ENCODE data around the gene GSK3A.
A peak's percentile ranks its signal among the peaks of the same experiment; 100 is the strongest.

Gene GSK3A

GRCh38 chr19:42242512-42243409 is at the start of gene GSK3A:
Gene GSK3A (minus strand): TSS chr19:42242602. CDS start chr19:42242465, 137 bp downstream.
- DNase-seq (ENCODE audit: low read depth, low spot score): peak; percentile 95
- Histone ChIP-seq H3K9ac (ENCODE audit: insufficient read length, low read depth) (peak within 1 kb of the TSS; percentile 78), H3K9me3 (ENCODE audit: insufficient read depth, low read length) (no peaks in the 10 kb centered on the region), H3K36me3 (ENCODE audit: insufficient read depth, insufficient read length, low read length) (peaks cover 33% of the 10 kb centered on the region), H3K27me3 (ENCODE audit: insufficient read depth, insufficient read length) (no peaks in the 10 kb centered on the region), H3K4me1 (ENCODE audit: insufficient read depth, insufficient read length) (no peaks in the 10 kb centered on the region), H3K4me3 (ENCODE audit: insufficient read length, low read depth) (peak within 1 kb of the TSS; percentile 71)
- peak; percentile 43 for TF ChIP-seq YY1 (IDR thresholded peaks at IDR 0.05; ENCODE audit: insufficient read depth, insufficient read length)
- TF ChIP-seq ZNF274 (IDR thresholded peaks at IDR 0.05; ENCODE audit: low read depth, low read length): no peak
- no peak for TF ChIP-seq SUZ12 (IDR thresholded peaks at IDR 0.05; ENCODE audit: extremely low read depth, insufficient read depth, insufficient read length)

- H3K4me3 ChIP-seq (ENCODE audit: insufficient read length, low read depth): no peak overlapping the region
- peaks cover 95% of the 10 kb centered on the region for H3K36me3 ChIP-seq (ENCODE audit: insufficient read depth, insufficient read length, low read length)
- peaks cover 15% of the 10 kb centered on the region for H3K4me1 ChIP-seq (ENCODE audit: insufficient read depth, insufficient read length)
- DNase-seq (ENCODE audit: low read depth, low spot score): no peak
- no peaks in the 10 kb centered on the region for H3K27me3 ChIP-seq (ENCODE audit: insufficient read depth, insufficient read length)
- TF ChIP-seq SUZ12 (IDR thresholded peaks at IDR 0.05; ENCODE audit: extremely low read depth, insufficient read depth, insufficient read length) (no peak), ZNF274 (IDR thresholded peaks at IDR 0.05; ENCODE audit: low read depth, low read length) (no peak), YY1 (IDR thresholded peaks at IDR 0.05; ENCODE audit: insufficient read depth, insufficient read length) (no peak)
- H3K9ac ChIP-seq (ENCODE audit: insufficient read length, low read depth): no peak overlapping the region
- H3K9me3 ChIP-seq (ENCODE audit: insufficient read depth, low read length): no peaks in the 10 kb centered on the region
Observed at GRCh38 chr19:42291435-42291810, 49.0 kb upstream of the GSK3A start.

- Histone ChIP-seq H3K27me3 (ENCODE audit: insufficient read depth, insufficient read length) (no peaks in the 10 kb centered on the region), H3K4me1 (ENCODE audit: insufficient read depth, insufficient read length) (peaks cover 20% of the 10 kb centered on the region), H3K36me3 (ENCODE audit: insufficient read depth, insufficient read length, low read length) (peaks cover 94% of the 10 kb centered on the region), H3K4me3 (ENCODE audit: insufficient read length, low read depth) (no peak overlapping the region), H3K9me3 (ENCODE audit: insufficient read depth, low read length) (no peaks in the 10 kb centered on the region), H3K9ac (ENCODE audit: insufficient read length, low read depth) (no peak overlapping the region)
- no peak for TF ChIP-seq YY1 (IDR thresholded peaks at IDR 0.05; ENCODE audit: insufficient read depth, insufficient read length)
- no peak for TF ChIP-seq ZNF274 (IDR thresholded peaks at IDR 0.05; ENCODE audit: low read depth, low read length)
- TF ChIP-seq SUZ12 (IDR thresholded peaks at IDR 0.05; ENCODE audit: extremely low read depth, insufficient read depth, insufficient read length): no peak
- no peak for DNase-seq (ENCODE audit: low read depth, low spot score)
Observed at GRCh38 chr19:42290523-42291434, 48.4 kb upstream of the GSK3A start.

GRCh38 chr19:42290136-42290522 is 47.7 kb upstream of the GSK3A start:
- Histone ChIP-seq H3K4me1 (ENCODE audit: insufficient read depth, insufficient read length) (peaks cover 20% of the 10 kb centered on the region), H3K36me3 (ENCODE audit: insufficient read depth, insufficient read length, low read length) (peaks cover 91% of the 10 kb centered on the region), H3K27me3 (ENCODE audit: insufficient read depth, insufficient read length) (no peaks in the 10 kb centered on the region), H3K9ac (ENCODE audit: insufficient read length, low read depth) (peak overlapping the region; percentile 1), H3K4me3 (ENCODE audit: insufficient read length, low read depth) (no peak overlapping the region), H3K9me3 (ENCODE audit: insufficient read depth, low read length) (no peaks in the 10 kb centered on the region)
- DNase-seq (ENCODE audit: low read depth, low spot score): no peak
- TF ChIP-seq SUZ12 (IDR thresholded peaks at IDR 0.05; ENCODE audit: extremely low read depth, insufficient read depth, insufficient read length) (no peak), ZNF274 (IDR thresholded peaks at IDR 0.05; ENCODE audit: low read depth, low read length) (no peak), YY1 (IDR thresholded peaks at IDR 0.05; ENCODE audit: insufficient read depth, insufficient read length) (no peak)

GRCh38 chr19:42289556-42290041 is 47.2 kb upstream of the GSK3A start:
- H3K4me3 ChIP-seq (ENCODE audit: insufficient read length, low read depth): no peak overlapping the region
- peaks cover 89% of the 10 kb centered on the region for H3K36me3 ChIP-seq (ENCODE audit: insufficient read depth, insufficient read length, low read length)
- DNase-seq (ENCODE audit: low read depth, low spot score): no peak
- H3K4me1 ChIP-seq (ENCODE audit: insufficient read depth, insufficient read length): peaks cover 22% of the 10 kb centered on the region
- no peak for TF ChIP-seq YY1 (IDR thresholded peaks at IDR 0.05; ENCODE audit: insufficient read depth, insufficient read length)
- no peak for TF ChIP-seq ZNF274 (IDR thresholded peaks at IDR 0.05; ENCODE audit: low read depth, low read length)
- TF ChIP-seq SUZ12 (IDR thresholded peaks at IDR 0.05; ENCODE audit: extremely low read depth, insufficient read depth, insufficient read length): no peak
- H3K27me3 ChIP-seq (ENCODE audit: insufficient read depth, insufficient read length): no peaks in the 10 kb centered on the region
- peak overlapping the region; percentile 1 for H3K9ac ChIP-seq (ENCODE audit: insufficient read length, low read depth)
- no peaks in the 10 kb centered on the region for H3K9me3 ChIP-seq (ENCODE audit: insufficient read depth, low read length)

GRCh38 chr19:42288881-42289555 is 46.6 kb upstream of the GSK3A start:
- Histone ChIP-seq H3K9me3 (ENCODE audit: insufficient read depth, low read length) (no peaks in the 10 kb centered on the region), H3K4me1 (ENCODE audit: insufficient read depth, insufficient read length) (peaks cover 22% of the 10 kb centered on the region), H3K27me3 (ENCODE audit: insufficient read depth, insufficient read length) (no peaks in the 10 kb centered on the region), H3K4me3 (ENCODE audit: insufficient read length, low read depth) (no peak overlapping the region), H3K9ac (ENCODE audit: insufficient read length, low read depth) (no peak overlapping the region), H3K36me3 (ENCODE audit: insufficient read depth, insufficient read length, low read length) (peaks cover 83% of the 10 kb centered on the region)
- TF ChIP-seq ZNF274 (IDR thresholded peaks at IDR 0.05; ENCODE audit: low read depth, low read length): no peak
- TF ChIP-seq YY1 (IDR thresholded peaks at IDR 0.05; ENCODE audit: insufficient read depth, insufficient read length): no peak
- TF ChIP-seq SUZ12 (IDR thresholded peaks at IDR 0.05; ENCODE audit: extremely low read depth, insufficient read depth, insufficient read length): no peak
- no peak for DNase-seq (ENCODE audit: low read depth, low spot score)
